GM23338 (cell line): Measurements from ENCODE around the gene UBALD1.
"Not testable (repeated sequence)": the region's sequence is repeated elsewhere in the genome, so short reads cannot be mapped to it uniquely, and the experiment has no call there.

Experiments
- CREB1 ChIP-seq: fragments of 250-450 bp; sonication (Bioruptor Pico); IDR thresholded peaks from 2 replicates; pipeline ENCODE4 v1.5.0; 2020; ENCODE audit warnings: low read depth, mild to moderate bottlenecking, moderate library complexity
- CTCF ChIP-seq, 2 experiments: fragments of 200-600 bp in 1 of 2; sonication (generic) in 1 of 2; conservative IDR thresholded peaks; 2 replicates each; pipeline versions ENCODE4 v1.5.1 to v1.6.1; 2016 to 2017; ENCODE audit warnings: antibody characterized with exemption in 2 of 2, low read depth in 2 of 2, mild to moderate bottlenecking in 2 of 2, moderate library complexity in 1 of 2
- EZH2 ChIP-seq: fragments of 200-600 bp; sonication (generic); IDR thresholded peaks from one replicate; pipeline ENCODE4 v1.8.0; 2017; ENCODE audit warnings: antibody characterized with exemption, mild to moderate bottlenecking, low read depth; ENCODE audit not compliant: unreplicated experiment
- JUNB ChIP-seq: IDR thresholded peaks from one replicate; pipeline ENCODE4 v1.6.1; 2016; ENCODE audit warnings: antibody characterized with exemption; ENCODE audit not compliant: unreplicated experiment

- TF ChIP-seq JUNB, EZH2: not testable (repeated sequence)
- 0 out of 2 replicates have a peak, but pooled peaks have one; percentile 14 for TF ChIP-seq CREB1 (CRISPR knock-in tag)
- TF ChIP-seq CTCF (conservative IDR thresholded peaks at IDR 0.05; ENCODE audit: low read depth in 2 of 2) = peak; percentile 96 to 98
Observed at GRCh38 chr16:4650443-4651074, 35.9 kb upstream of the UBALD1 start.
